Natural killer cell treated with Interleukin-12 subunit alpha and Interleukin-12 subunit beta and Interleukin-15 and Interleukin-18, amount 100 ng/mL, for 72 hours (primary cell): ENCODE data around the gene BTBD18. TPM values are rescaled to one million over a fixed set of nuclear protein-coding genes. Genes with fewer than 3 reads are reported as not detected.

ENCODE experiments used
- ATAC-seq, 2 donors: fragments of 150-1000 bp; cut with Tn5 transposase in 1 of 2; sonication (Bioruptor Pico), chemical (Tn5 transposase) in 1 of 2; 2 replicates each; pipeline ENCODE4 v1.10.0; 2021
- DNase-seq: peaks from one replicate; pipeline ENCODE4 v3.0.0; 2022; ENCODE audit warnings: low spot score
- H3K27ac Mint-ChIP-seq, 2 donors: 1 replicate in 1 of 2; 2 replicates in 1 of 2; pipeline ENCODE4 v1.8.0; 2022; ENCODE audit warnings: mixed read lengths in 2 of 2, mild to moderate bottlenecking in 1 of 2, moderate library complexity in 1 of 2
- H3K27me3 Mint-ChIP-seq, 2 donors: 1 replicate in 1 of 2; 2 replicates in 1 of 2; pipeline ENCODE4 v1.8.0; 2022; ENCODE audit warnings: mixed read lengths in 2 of 2
- H3K36me3 Mint-ChIP-seq: one replicate; pipeline ENCODE4 v1.8.0; 2022; ENCODE audit warnings: mixed read lengths
- H3K4me1 Mint-ChIP-seq, 2 donors: 1 replicate in 1 of 2; 2 replicates in 1 of 2; pipeline ENCODE4 v1.8.0; 2022; ENCODE audit warnings: low read depth in 2 of 2, mixed read lengths in 2 of 2, mild to moderate bottlenecking in 1 of 2
- H3K4me3 Mint-ChIP-seq: one replicate; pipeline ENCODE4 v1.8.0; 2022; ENCODE audit warnings: mixed read lengths
- H3K9me3 Mint-ChIP-seq: 2 replicates; pipeline ENCODE4 v1.8.0; 2022; ENCODE audit warnings: mixed read lengths
- total RNA-seq, 2 donors: library from RNA; stranded (reverse); gene quantifications; one replicate each; pipeline ENCODE4 v1.2.3, GENCODE V29; 2022

The BTBD18 gene
- total RNA-seq, 2 donors from 2014 or later, result not detected

- H3K36me3 Mint-ChIP-seq, result no peaks in the 10 kb centered on the region
- no peak for ATAC-seq
- no peak for DNase-seq
- no peak overlapping the region for H3K27ac Mint-ChIP-seq
- H3K4me1 Mint-ChIP-seq, result peaks cover 5% of the 10 kb centered on the region in 2 donors
- no peaks in the 10 kb centered on the region for H3K9me3 Mint-ChIP-seq
- H3K27me3 Mint-ChIP-seq, result peaks cover 5 to 15% of the 10 kb centered on the region in 2 donors
- no peak overlapping the region for H3K4me3 Mint-ChIP-seq
These were observed 12.9 kb upstream of the BTBD18 start for GRCh38 chr11:57764566-57764965.

GRCh38 chr11:57764021-57764420, 12.4 kb upstream of the BTBD18 start:
- DNase-seq (no peak), ATAC-seq (no peak)
- Mint-ChIP-seq H3K4me1 (peaks cover 5% of the 10 kb centered on the region in 2 donors), H3K27me3 (peaks cover 5 to 15% of the 10 kb centered on the region in 2 donors), H3K4me3 (no peak overlapping the region), H3K27ac (no peak overlapping the region), H3K36me3 (no peaks in the 10 kb centered on the region), H3K9me3 (no peaks in the 10 kb centered on the region)

- no peak for ATAC-seq
- H3K9me3 Mint-ChIP-seq, result no peaks in the 10 kb centered on the region
These were observed 11.9 kb upstream of the BTBD18 start for GRCh38 chr11:57763568-57763967.

GRCh38 chr11:57762235-57762861, 10.7 kb upstream of the BTBD18 start:
- ATAC-seq, result no peak
- no peaks in the 10 kb centered on the region for H3K36me3 Mint-ChIP-seq
- H3K4me3 Mint-ChIP-seq, result peak overlapping the region; percentile 74
- H3K4me1 Mint-ChIP-seq, result peaks cover 5% of the 10 kb centered on the region in 2 donors
- no peak overlapping the region for H3K27ac Mint-ChIP-seq
- no peak for DNase-seq
- peaks cover 5 to 15% of the 10 kb centered on the region in 2 donors for H3K27me3 Mint-ChIP-seq
- no peaks in the 10 kb centered on the region for H3K9me3 Mint-ChIP-seq

More at GRCh38 chr11:57763568-57763967, 11.9 kb upstream of the BTBD18 start:
- DNase-seq, result no peak
- H3K4me3 Mint-ChIP-seq, result no peak overlapping the region
- peaks cover 5% of the 10 kb centered on the region in 2 donors for H3K4me1 Mint-ChIP-seq
- peaks cover 5 to 15% of the 10 kb centered on the region in 2 donors for H3K27me3 Mint-ChIP-seq
- H3K27ac Mint-ChIP-seq, result no peak overlapping the region
- no peaks in the 10 kb centered on the region for H3K36me3 Mint-ChIP-seq

GRCh38 chr11:57761301-57762234, 9.9 kb upstream of the BTBD18 start, which contains the start of gene CTNND1:
TSS of gene CTNND1 (plus strand) at chr11:57761802. CDS start at chr11:57791479, 29,677 bp downstream.
- Mint-ChIP-seq H3K27ac (peak within 1 kb of the TSS in 1 of 2 donors; percentile 23), H3K4me1 (peaks cover 5% of the 10 kb centered on the region in 2 donors), H3K4me3 (peak within 1 kb of the TSS; percentile 74), H3K36me3 (no peaks in the 10 kb centered on the region), H3K27me3 (peaks cover 5 to 15% of the 10 kb centered on the region in 2 donors), H3K9me3 (no peaks in the 10 kb centered on the region)
- ATAC-seq, result peak in 1 of 2 donors; percentile 53
- DNase-seq, result no peak

- peaks cover 5% of the 10 kb centered on the region in 2 donors for H3K4me1 Mint-ChIP-seq
- H3K27ac Mint-ChIP-seq, result no peak overlapping the region
- H3K27me3 Mint-ChIP-seq, result peaks cover 5 to 15% of the 10 kb centered on the region in 2 donors
- ATAC-seq (no peak), DNase-seq (no peak)
- H3K36me3 Mint-ChIP-seq, result no peaks in the 10 kb centered on the region
- no peaks in the 10 kb centered on the region for H3K9me3 Mint-ChIP-seq
- H3K4me3 Mint-ChIP-seq, result no peak overlapping the region
These were observed 6.6 kb upstream of the BTBD18 start for GRCh38 chr11:57758174-57758573.

- no peaks in the 10 kb centered on the region for H3K27me3 Mint-ChIP-seq
- DNase-seq (no peak), ATAC-seq (peak in 1 of 2 donors; percentile 27)
- no peak overlapping the region for H3K27ac Mint-ChIP-seq
- H3K36me3 Mint-ChIP-seq, result no peaks in the 10 kb centered on the region
- H3K4me1 Mint-ChIP-seq, result peaks cover 0 to 5% of the 10 kb centered on the region in 2 donors
- H3K9me3 Mint-ChIP-seq, result no peaks in the 10 kb centered on the region
- H3K4me3 Mint-ChIP-seq, result no peak overlapping the region
These were observed 1.3 kb upstream of the BTBD18 start for GRCh38 chr11:57752954-57753353.

- Mint-ChIP-seq H3K9me3 (no peaks in the 10 kb centered on the region), H3K27ac (no peak overlapping the region), H3K4me1 (peaks cover 0 to 5% of the 10 kb centered on the region in 2 donors), H3K27me3 (no peaks in the 10 kb centered on the region), H3K36me3 (no peaks in the 10 kb centered on the region), H3K4me3 (no peak overlapping the region)
- no peak for ATAC-seq
- no peak for DNase-seq
These were observed 443 bp downstream of the BTBD18 start for GRCh38 chr11:57751176-57751575.

- H3K4me3 Mint-ChIP-seq, result no peak overlapping the region
- H3K4me1 Mint-ChIP-seq, result peaks cover 12 to 13% of the 10 kb centered on the region in 2 donors
- H3K9me3 Mint-ChIP-seq, result no peaks in the 10 kb centered on the region
- peak overlapping the region; percentile 8 to 59 for H3K27ac Mint-ChIP-seq
- H3K27me3 Mint-ChIP-seq, result no peaks in the 10 kb centered on the region
- DNase-seq, result no peak
- H3K36me3 Mint-ChIP-seq, result peaks cover 7% of the 10 kb centered on the region
- no peak for ATAC-seq
These were observed 4.7 kb downstream of the BTBD18 start for GRCh38 chr11:57746920-57747319.

GRCh38 chr11:57745206-57745605, 6.4 kb downstream of the BTBD18 start:
- no peak for DNase-seq
- Mint-ChIP-seq H3K27me3 (no peaks in the 10 kb centered on the region), H3K4me3 (no peak overlapping the region), H3K9me3 (no peaks in the 10 kb centered on the region), H3K36me3 (peaks cover 10% of the 10 kb centered on the region), H3K27ac (peak overlapping the region; percentile 8 to 59), H3K4me1 (peaks cover 15 to 20% of the 10 kb centered on the region in 2 donors)
- ATAC-seq, result no peak

GRCh38 chr11:57744357-57744756, 7.3 kb downstream of the BTBD18 start:
- H3K4me3 Mint-ChIP-seq, result no peak overlapping the region
- peak overlapping the region; percentile 8 to 31 for H3K27ac Mint-ChIP-seq
- H3K36me3 Mint-ChIP-seq, result peaks cover 10% of the 10 kb centered on the region
- no peaks in the 10 kb centered on the region for H3K9me3 Mint-ChIP-seq
- ATAC-seq, result no peak
- no peaks in the 10 kb centered on the region for H3K27me3 Mint-ChIP-seq
- peaks cover 15 to 22% of the 10 kb centered on the region in 2 donors for H3K4me1 Mint-ChIP-seq
- no peak for DNase-seq

- peaks cover 15 to 22% of the 10 kb centered on the region in 2 donors for H3K4me1 Mint-ChIP-seq
- H3K9me3 Mint-ChIP-seq, result no peaks in the 10 kb centered on the region
- no peaks in the 10 kb centered on the region for H3K27me3 Mint-ChIP-seq
- H3K27ac Mint-ChIP-seq, result peak overlapping the region; percentile 93 to 98
- peaks cover 16% of the 10 kb centered on the region for H3K36me3 Mint-ChIP-seq
- no peak for ATAC-seq
- H3K4me3 Mint-ChIP-seq, result peak overlapping the region; percentile 93
- DNase-seq, result no peak
These were observed 9.5 kb downstream of the BTBD18 start for GRCh38 chr11:57742087-57742452.

GRCh38 chr11:57741132-57742086, 10.2 kb downstream of the BTBD18 start, which contains the start of gene SELENOH:
TSS of gene SELENOH (plus strand) at chr11:57741491. CDS start at chr11:57741596, 105 bp downstream.
- H3K36me3 Mint-ChIP-seq, result peaks cover 16% of the 10 kb centered on the region
- peak within 1 kb of the TSS; percentile 93 to 98 for H3K27ac Mint-ChIP-seq
- H3K9me3 Mint-ChIP-seq, result no peaks in the 10 kb centered on the region
- H3K4me3 Mint-ChIP-seq, result peak within 1 kb of the TSS; percentile 93
- peak; percentile 98 for DNase-seq
- H3K4me1 Mint-ChIP-seq, result peaks cover 15 to 22% of the 10 kb centered on the region in 2 donors
- H3K27me3 Mint-ChIP-seq, result no peaks in the 10 kb centered on the region
- ATAC-seq, result peak; percentile 95 to 97
